Lower leg skin (tissue), 3 donors: ENCODE results near the gene WWOX.

Experiments
- POLR2A ChIP-seq, 2 donors: fragments of 450-650 bp; IDR thresholded peaks; one replicate each; pipeline ENCODE4 v1.6.1; 2016 to 2017; ENCODE audit warnings: antibody characterized with exemption in 2 of 2, mild to moderate bottlenecking in 1 of 2, moderate library complexity in 1 of 2
- TF ChIP-seq, protein P1 (sequence below), 3 donors: fragments of 450-650 bp; IDR thresholded peaks; one replicate each; pipeline ENCODE4 v1.5.1; 2016; ENCODE audit warnings: antibody characterized with exemption in 3 of 3, mild to moderate bottlenecking in 3 of 3, moderate library complexity in 2 of 3

DNA sequence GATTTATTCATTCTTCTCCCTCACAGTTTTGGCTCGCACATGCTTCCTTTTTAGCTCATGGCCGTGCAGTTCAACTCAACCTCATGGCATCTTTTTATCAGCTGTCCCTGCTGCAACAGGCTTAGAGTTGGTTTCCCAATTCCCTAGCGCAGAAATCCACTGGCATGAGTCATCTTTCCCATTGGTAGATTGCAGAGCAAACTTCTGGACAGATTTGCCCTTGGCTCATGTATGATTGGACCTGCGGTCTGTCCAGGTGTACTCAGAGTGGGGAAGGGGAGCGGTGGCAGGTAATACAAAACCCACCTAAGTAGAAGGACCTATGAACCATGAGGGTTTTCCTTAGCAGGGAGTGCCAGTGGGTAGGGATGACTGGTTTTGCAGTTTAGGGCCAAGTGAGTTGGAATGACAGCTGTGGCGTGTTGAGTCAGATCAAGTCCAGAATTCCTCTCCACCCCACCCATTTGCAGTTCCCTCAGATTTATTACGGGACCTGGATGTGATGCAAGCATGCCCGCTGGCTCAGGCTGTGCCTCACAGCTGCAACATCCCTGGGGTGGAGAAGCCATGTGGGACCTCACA is 584.7 kb downstream of the WWOX start:
- TF ChIP-seq, protein P1, sequence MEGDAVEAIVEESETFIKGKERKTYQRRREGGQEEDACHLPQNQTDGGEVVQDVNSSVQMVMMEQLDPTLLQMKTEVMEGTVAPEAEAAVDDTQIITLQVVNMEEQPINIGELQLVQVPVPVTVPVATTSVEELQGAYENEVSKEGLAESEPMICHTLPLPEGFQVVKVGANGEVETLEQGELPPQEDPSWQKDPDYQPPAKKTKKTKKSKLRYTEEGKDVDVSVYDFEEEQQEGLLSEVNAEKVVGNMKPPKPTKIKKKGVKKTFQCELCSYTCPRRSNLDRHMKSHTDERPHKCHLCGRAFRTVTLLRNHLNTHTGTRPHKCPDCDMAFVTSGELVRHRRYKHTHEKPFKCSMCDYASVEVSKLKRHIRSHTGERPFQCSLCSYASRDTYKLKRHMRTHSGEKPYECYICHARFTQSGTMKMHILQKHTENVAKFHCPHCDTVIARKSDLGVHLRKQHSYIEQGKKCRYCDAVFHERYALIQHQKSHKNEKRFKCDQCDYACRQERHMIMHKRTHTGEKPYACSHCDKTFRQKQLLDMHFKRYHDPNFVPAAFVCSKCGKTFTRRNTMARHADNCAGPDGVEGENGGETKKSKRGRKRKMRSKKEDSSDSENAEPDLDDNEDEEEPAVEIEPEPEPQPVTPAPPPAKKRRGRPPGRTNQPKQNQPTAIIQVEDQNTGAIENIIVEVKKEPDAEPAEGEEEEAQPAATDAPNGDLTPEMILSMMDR (IDR thresholded peaks at IDR 0.05) = no peak
- TF ChIP-seq POLR2A (IDR thresholded peaks at IDR 0.05) = no peak
